GM12878 (cell line): Measurements from ENCODE around the gene VIPR1. TPM values are rescaled to one million over a fixed set of nuclear protein-coding genes. Genes with fewer than 3 reads are reported as not detected.

Source experiments
- ATAC-seq: fragments of 200-7000 bp; cut with Tn5 transposase; 3 replicates; pipeline ENCODE4 v1.9.1; 2020; ENCODE audit warnings: mild to moderate bottlenecking, moderate library complexity
- BruUV-seq: library from RNA; stranded (reverse); fragments of 400-500 nt; replicated peaks from 2 replicates; lab custom pipeline; 2021; lab: Mats Ljungman, UMichigan
- CTCF ChIA-PET: fragments of 300-600 bp; sonication (Branson Sonifier 250); formaldehyde crosslinking; extraction: SDS; loops from one replicate; lab custom pipeline; 2021; ENCODE audit warnings: inconsistent platforms; lab: Yijun Ruan, JAX
- POLR2A ChIA-PET: fragments of 350-600 bp; formaldehyde crosslinking; extraction: SDS; loops from one replicate; lab custom pipeline; 2021; ENCODE audit warnings: inconsistent platforms; lab: Charles Lee
- RAD21 ChIA-PET: fragments of 300-600 bp; sonication (Branson Sonifier 250); formaldehyde crosslinking; loops from one replicate; lab custom pipeline; 2023; ENCODE audit warnings: antibody characterized with exemption; ENCODE audit not compliant: unreplicated experiment; lab: Charles Lee
- SMC1A ChIA-PET: fragments of 300-600 bp; sonication (Branson Sonifier 250); formaldehyde crosslinking; loops from one replicate; lab custom pipeline; 2023; ENCODE audit not compliant: unreplicated experiment, uncharacterized antibody; lab: Charles Lee
- DNase-seq: peaks from one replicate; pipeline ENCODE4 v3.0.0-alpha.2; 2011; ENCODE audit warnings: low read depth, low spot score
- FAIRE-seq: peaks from 3 replicates; lab custom pipeline; 2011; peaks lifted over from hg19 to GRCh38; lab: Jason Lieb, UNC
- H2AFZ ChIP-seq: 2 replicates; pipeline ENCODE4 v1.6.0; 2011; ENCODE audit warnings: low read depth, low read length, control low read depth; ENCODE audit not compliant: control insufficient read depth
- H3K27ac ChIP-seq: 2 replicates; pipeline ENCODE4 v1.5.1; 2011; ENCODE audit warnings: control low read depth; ENCODE audit not compliant: control insufficient read depth, insufficient read depth
- H3K27me3 ChIP-seq, 2 experiments: replicated peaks in 1 of 2; 2 replicates each; pipeline versions ENCODE4 v1.6.0 to v1.6.1; 2011; ENCODE audit warnings: low read length in 1 of 2; ENCODE audit not compliant: control insufficient read depth in 2 of 2, insufficient read depth in 2 of 2
- H3K36me3 ChIP-seq, 2 experiments: 2 replicates each; pipeline ENCODE4 v1.5.1; 2011; ENCODE audit warnings: low read length in 1 of 2; ENCODE audit not compliant: control insufficient read depth in 2 of 2, insufficient read depth in 2 of 2
- H3K4me1 ChIP-seq: 2 replicates; pipeline ENCODE4 v1.6.1; 2011; ENCODE audit warnings: mild to moderate bottlenecking, low read length, moderate library complexity, mixed read lengths; ENCODE audit not compliant: control insufficient read depth, insufficient read depth
- H3K4me2 ChIP-seq: 2 replicates; pipeline ENCODE4 v1.6.0; 2011; ENCODE audit warnings: control low read depth; ENCODE audit not compliant: control insufficient read depth, insufficient read depth
- H3K4me3 ChIP-seq: fragments of 200-600 bp; sonication (generic); 2 replicates; pipeline ENCODE4 v1.5.1; 2016
- H3K79me2 ChIP-seq: 2 replicates; pipeline ENCODE4 v1.6.0; 2011; ENCODE audit warnings: low read length; ENCODE audit not compliant: control insufficient read depth, insufficient read depth
- H3K9ac ChIP-seq: 2 replicates; pipeline ENCODE4 v1.8.0; 2011; ENCODE audit warnings: low read length, control low read depth, mixed read lengths; ENCODE audit not compliant: control insufficient read depth, insufficient read depth
- H3K9me3 ChIP-seq: replicated peaks from 3 replicates; pipeline ENCODE4 v1.5.1; 2011; ENCODE audit warnings: mild to moderate bottlenecking, low read length; ENCODE audit not compliant: control insufficient read depth, insufficient read depth
- H4K20me1 ChIP-seq: 2 replicates; pipeline ENCODE4 v1.6.0; 2011; ENCODE audit not compliant: control insufficient read depth, insufficient read depth
- CEBPB ChIP-seq, 2 experiments: fragments of 150-350 bp in 1 of 2; IDR thresholded peaks; 2 replicates each; pipeline ENCODE4 v1.6.1; 2012 to 2014; ENCODE audit warnings: low read depth in 2 of 2, low read length in 2 of 2, borderline replicate concordance in 1 of 2, inconsistent platforms in 1 of 2
- ESRRA ChIP-seq: IDR thresholded peaks from 2 replicates; pipeline ENCODE4 v1.6.1; 2012; ENCODE audit warnings: mild to moderate bottlenecking, low read length, improper control_type of control experiment
- ETV6 ChIP-seq, 2 experiments: fragments of 450-650 bp in 1 of 2; IDR thresholded peaks in 1 of 2; conservative IDR thresholded peaks in 1 of 2; 2 replicates each; pipeline ENCODE4 v1.6.1; 2014; ENCODE audit warnings: antibody characterized with exemption in 1 of 2, borderline replicate concordance in 1 of 2, low read depth in 1 of 2, mild to moderate bottlenecking in 1 of 2, moderate library complexity in 1 of 2
- IKZF1 ChIP-seq: fragments of 450-650 bp; conservative IDR thresholded peaks from 2 replicates; pipeline ENCODE4 v1.6.1; 2017; ENCODE audit warnings: antibody characterized with exemption, mild to moderate bottlenecking
- POLR2A ChIP-seq: IDR thresholded peaks from 2 replicates; pipeline ENCODE4 v1.6.1; 2011; ENCODE audit warnings: low read depth, mild to moderate bottlenecking, low read length
- SIX5 ChIP-seq: IDR thresholded peaks from 2 replicates; pipeline ENCODE4 v1.6.1; 2011; ENCODE audit warnings: mild to moderate bottlenecking, low read depth, low read length, moderate library complexity; ENCODE audit not compliant: severe bottlenecking
- SMARCA5 ChIP-seq: fragments of 450-650 bp; IDR thresholded peaks from 2 replicates; pipeline ENCODE4 v1.6.1; 2017; ENCODE audit warnings: mild to moderate bottlenecking
- TCF3 ChIP-seq: IDR thresholded peaks from 2 replicates; pipeline ENCODE4 v1.6.1; 2012; ENCODE audit warnings: low read depth, mild to moderate bottlenecking, low read length, borderline replicate concordance; ENCODE audit not compliant: insufficient read depth
- WGBS: methylation state at CpG from one replicate; pipeline ENCODE4 v1.1.6; 2016; ENCODE audit warnings: low lambda C conversion rate; ENCODE audit not compliant: insufficient replicate concordance, insufficient coverage; ENCODE audit errors: missing lambda C conversion rate; 5-methylcytosine and 5-hydroxymethylcytosine counted together
- in situ Hi-C: fragments of 300-500 bp; cut with MboI; formaldehyde crosslinking; loops from 9 replicates; pipeline ENCODE4 v1.14.3; 2018; ENCODE audit warnings: mixed read lengths
- intact Hi-C: fragments of 100-400 bp; cut with micrococcal nuclease; formaldehyde crosslinking; loops from one replicate; pipeline ENCODE4 v1.14.2; 2022; ENCODE audit not compliant: unreplicated experiment
- polyA plus RNA-seq, 11 experiments: library from polyadenylated mRNA; depleted of rRNA in 4 of 11; unstranded in 6 of 11; stranded (reverse) in 5 of 11; fragments of >200 nt; fragmentation: Nextera tagmentation in 4 of 11; fragmentation: Illumina TruSeq in 1 of 11; extraction: Ambion mirVana in 4 of 11; extraction: Trizol in 1 of 11; gene quantifications; 1 replicate in 1 of 11; 2 replicates in 10 of 11; pipeline versions ENCODE4 v1.2.1 to v1.2.3, GENCODE V29; 2011 to 2016; ENCODE audit warnings: inconsistent platforms in 2 of 11, missing spikeins in 2 of 11, low read depth in 1 of 11
- total RNA-seq, 4 experiments: library from RNA; depleted of rRNA in 3 of 4; stranded (reverse); fragments of >200 nt in 3 of 4; fragmentation: Illumina TruSeq in 1 of 4; extraction: Trizol in 1 of 4; gene quantifications; 2 replicates each; pipeline versions ENCODE4 v1.2.1 to v1.2.3, GENCODE V29; 2013 to 2021
- TF ChIP-seq, protein P1 (sequence below): fragments of 450-650 bp; IDR thresholded peaks from 2 replicates; pipeline ENCODE4 v1.6.1; 2016; ENCODE audit warnings: mild to moderate bottlenecking

Gene VIPR1
- total and polyA plus RNA-seq, 10 of the 15 experiments (the other 5 are each of a cell fraction or from before 2014, with no cell fraction given) = 0.03 to 0.28 (median 0.12) TPM; not detected in 6

DNA sequence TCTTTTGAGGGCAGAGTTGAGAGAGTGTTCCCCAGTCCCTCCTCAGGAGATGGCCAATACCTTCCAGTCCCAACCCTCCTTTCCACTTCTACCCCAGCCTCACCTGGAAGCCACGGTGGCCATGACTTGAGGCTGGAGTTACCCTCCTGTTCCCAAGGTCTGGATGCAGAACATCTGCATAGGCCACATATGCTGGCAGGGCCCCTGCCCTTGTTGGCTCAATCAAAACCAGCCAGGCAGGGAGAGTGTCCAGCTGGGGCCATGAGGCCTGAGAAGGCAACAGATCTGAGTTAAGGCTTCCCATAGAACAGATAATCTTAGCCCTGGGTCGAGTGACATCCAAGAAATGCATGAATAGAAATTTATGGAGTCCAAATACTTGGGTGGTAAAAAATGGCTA, 23.6 kb upstream of the VIPR1 start:
- intact Hi-C loops (no loop called here), in situ Hi-C loops (no loop called here)
- no peak overlapping the region for H3K27ac ChIP-seq
- no TSS peak for BruUV-seq
- ATAC-seq (no peak), DNase-seq (no peak), FAIRE-seq (no peak)
- H3K9me3 ChIP-seq = peaks cover 5% of the 10 kb centered on the region; the same call in 1 of the 3 replicates
- H3K9ac ChIP-seq = no peak overlapping the region
- no peak overlapping the region for H3K4me3 ChIP-seq
- TF ChIP-seq SMARCA5 = no peak
- no peak for TF ChIP-seq CEBPB (IDR thresholded peaks at IDR 0.05; ENCODE audit: borderline replicate concordance in 1 of 2, low read depth in 2 of 2, low read length in 2 of 2)
- no peak for TF ChIP-seq POLR2A
- no peaks in the 10 kb centered on the region for H3K27me3 ChIP-seq
- ChIA-PET RAD21 (no interaction called here), SMC1A (no interaction called here), POLR2A (no interaction called here), CTCF (no interaction called here)
- H3K4me2 ChIP-seq = no peak overlapping the region
- H3K79me2 ChIP-seq = no peaks in the 10 kb centered on the region
- H4K20me1 ChIP-seq = no peaks in the 10 kb centered on the region
- 3% methylated on average over 2 of the region's 2 CpGs for WGBS
- no peak overlapping the region for H2AFZ ChIP-seq
- H3K36me3 ChIP-seq = no peaks in the 10 kb centered on the region
- H3K4me1 ChIP-seq = no peaks in the 10 kb centered on the region

DNA sequence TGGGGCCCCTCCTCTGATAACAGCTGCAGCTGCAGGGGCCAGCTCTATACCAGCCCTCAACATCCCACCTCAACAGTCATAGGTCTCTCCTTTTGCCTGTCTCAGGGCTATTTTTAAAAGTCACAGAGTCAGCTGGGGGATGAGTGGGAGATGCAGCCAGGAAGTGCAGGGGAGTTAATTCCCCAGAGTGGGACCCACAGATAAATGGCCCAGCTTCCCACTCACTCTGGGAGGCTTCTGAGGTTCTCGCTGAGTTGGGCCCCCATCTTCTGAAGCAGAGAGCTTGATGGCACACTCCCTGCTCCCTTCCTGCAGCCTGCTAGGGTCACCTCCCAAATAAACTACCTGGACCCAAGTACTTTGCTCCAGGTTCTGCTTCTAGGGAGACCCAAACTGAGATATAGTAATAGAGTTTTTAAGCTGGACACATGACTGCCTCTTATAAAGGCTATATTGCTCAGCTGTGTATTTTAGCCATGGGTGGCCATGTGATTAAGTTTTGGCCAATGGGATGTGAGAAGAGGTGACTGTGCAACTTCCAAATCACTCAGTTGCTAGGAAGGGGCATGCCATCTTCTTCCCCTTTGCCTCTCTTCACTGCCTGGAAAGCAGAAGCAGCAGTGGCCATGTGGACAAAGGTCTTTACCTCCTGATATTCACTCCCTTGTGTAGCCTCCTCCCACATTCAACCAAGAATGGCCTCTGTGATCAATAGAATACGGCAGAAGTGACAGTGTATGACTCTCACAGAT, 15.5 kb upstream of the VIPR1 start:
- ChIA-PET POLR2A (no interaction called here), SMC1A (interaction anchor here (0.9 kb wide), 1 partner anchor 179 kb away, joined by 4 read pairs; no protein-coding TSS in a partner anchor), RAD21 (no interaction called here)
- no TSS peak for BruUV-seq
- H3K36me3 ChIP-seq = no peaks in the 10 kb centered on the region
- intact Hi-C loops (no loop called here), in situ Hi-C loops (no loop called here)
- H3K4me3 ChIP-seq = no peak overlapping the region
- 4% methylated on average over 2 of the region's 2 CpGs for WGBS
- ATAC-seq (no peak), DNase-seq (no peak), FAIRE-seq (no peak)
- H2AFZ ChIP-seq = no peak overlapping the region; the same call in 1 of the 2 replicates
- H3K79me2 ChIP-seq = no peaks in the 10 kb centered on the region
- H3K9ac ChIP-seq = no peak overlapping the region
- no peak overlapping the region for H3K4me2 ChIP-seq
- H3K4me1 ChIP-seq = peaks cover 26% of the 10 kb centered on the region
- peaks cover 3% of the 10 kb centered on the region; the same call in 2 of the 3 replicates for H3K9me3 ChIP-seq
- no peaks in the 10 kb centered on the region for H3K27me3 ChIP-seq
- H4K20me1 ChIP-seq = no peaks in the 10 kb centered on the region
- TF ChIP-seq ESRRA (no peak), SIX5 (no peak), IKZF1 (no peak), ETV6 (conservative IDR thresholded peaks at IDR 0.05 in 1 of 2, IDR thresholded peaks at IDR 0.05 in 1 of 2; ENCODE audit: borderline replicate concordance in 1 of 2, low read depth in 1 of 2) (no peak), TCF3 (no peak)
- TF ChIP-seq, protein P1, sequence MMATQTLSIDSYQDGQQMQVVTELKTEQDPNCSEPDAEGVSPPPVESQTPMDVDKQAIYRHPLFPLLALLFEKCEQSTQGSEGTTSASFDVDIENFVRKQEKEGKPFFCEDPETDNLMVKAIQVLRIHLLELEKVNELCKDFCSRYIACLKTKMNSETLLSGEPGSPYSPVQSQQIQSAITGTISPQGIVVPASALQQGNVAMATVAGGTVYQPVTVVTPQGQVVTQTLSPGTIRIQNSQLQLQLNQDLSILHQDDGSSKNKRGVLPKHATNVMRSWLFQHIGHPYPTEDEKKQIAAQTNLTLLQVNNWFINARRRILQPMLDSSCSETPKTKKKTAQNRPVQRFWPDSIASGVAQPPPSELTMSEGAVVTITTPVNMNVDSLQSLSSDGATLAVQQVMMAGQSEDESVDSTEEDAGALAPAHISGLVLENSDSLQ = no peak
- TF ChIP-seq, all 136 proteins: peak for 0
- H3K27ac ChIP-seq = no peak overlapping the region
- CTCF ChIA-PET = interaction anchor here (1.3 kb wide), 1 partner anchor 296 kb away, joined by 3 read pairs; no protein-coding TSS in a partner anchor
